Tibial nerve (tissue), 4 donors: ENCODE data around the gene ELP4.

Source experiments
- CTCF ChIP-seq, 5 experiments: fragments of 200-600 bp in 3 of 5; fragments of 450-650 bp in 2 of 5; sonication (generic) in 3 of 5; IDR thresholded peaks; one replicate each; pipeline ENCODE4 v1.5.1; 2016 to 2019; ENCODE audit warnings: antibody characterized with exemption in 5 of 5, mild to moderate bottlenecking in 3 of 5, moderate library complexity in 2 of 5
- EP300 ChIP-seq, 2 donors: sonication (generic); formaldehyde crosslinking; IDR thresholded peaks; one replicate each; pipeline ENCODE4 v1.6.1; 2017; ENCODE audit warnings: antibody characterized with exemption in 2 of 2, mild to moderate bottlenecking in 1 of 2
- POLR2A ChIP-seq, 2 donors: fragments of 450-650 bp; IDR thresholded peaks; one replicate each; pipeline ENCODE4 v1.6.1; 2017; ENCODE audit warnings: antibody characterized with exemption in 2 of 2, mild to moderate bottlenecking in 2 of 2, moderate library complexity in 2 of 2

- TF ChIP-seq POLR2A (IDR thresholded peaks at IDR 0.05): peak; percentile 18 to 73
- peak in 2 of 5 experiments; percentile 6 to 18 for TF ChIP-seq CTCF (IDR thresholded peaks at IDR 0.05)
- peak in 1 of 2 donors; percentile 82 for TF ChIP-seq EP300 (IDR thresholded peaks at IDR 0.05)
Measured at GRCh38 chr11:31509429-31510345, at the start of gene ELP4, which contains the start of gene IMMP1L.
